Neural progenitor cell (in vitro differentiated cells): ENCODE data around the gene NKD1. TPM values are rescaled to one million over a fixed set of nuclear protein-coding genes. Genes with fewer than 3 reads are reported as not detected.

Experiments used
- DNase-seq: peaks from one replicate; pipeline ENCODE4 v3.0.0-alpha.2; 2016; ENCODE audit warnings: low spot score
- H2AFZ ChIP-seq: fragments of 200-600 bp; sonication (generic); replicated peaks from 2 replicates; pipeline ENCODE4 v1.6.1; 2016; ENCODE audit warnings: antibody characterized with exemption
- H3F3A ChIP-seq: fragments of 200-600 bp; sonication (generic); 2 replicates; pipeline ENCODE4 v1.6.1; 2016; ENCODE audit warnings: antibody characterized with exemption, low read depth
- H3K27ac ChIP-seq: fragments of 200-600 bp; sonication (generic); 2 replicates; pipeline ENCODE4 v1.5.1; 2016; ENCODE audit warnings: mild to moderate bottlenecking
- H3K27me3 ChIP-seq: fragments of 200-600 bp; sonication (generic); 2 replicates; pipeline ENCODE4 v1.6.1; 2016; ENCODE audit warnings: mild to moderate bottlenecking, moderate library complexity
- H3K36me3 ChIP-seq: fragments of 200-600 bp; sonication (generic); 2 replicates; pipeline ENCODE4 v1.5.1; 2016
- H3K4me1 ChIP-seq: fragments of 200-600 bp; sonication (generic); 2 replicates; pipeline ENCODE4 v1.6.1; 2016; ENCODE audit warnings: mixed run types
- H3K4me2 ChIP-seq: fragments of 200-600 bp; sonication (generic); 2 replicates; pipeline ENCODE4 v1.6.1; 2016
- H3K4me3 ChIP-seq: fragments of 200-600 bp; sonication (generic); 2 replicates; pipeline ENCODE4 v1.5.1; 2016
- H3K79me2 ChIP-seq: fragments of 200-600 bp; sonication (generic); 2 replicates; pipeline ENCODE4 v1.6.1; 2016; ENCODE audit warnings: low read depth
- H3K9ac ChIP-seq: fragments of 200-600 bp; sonication (generic); 2 replicates; pipeline ENCODE4 v1.6.1; 2016
- H3K9me3 ChIP-seq: fragments of 200-600 bp; sonication (generic); 2 replicates; pipeline ENCODE4 v1.5.1; 2016; ENCODE audit warnings: low read depth
- H4K20me1 ChIP-seq: fragments of 200-600 bp; sonication (generic); 2 replicates; pipeline ENCODE4 v1.6.1; 2016; ENCODE audit warnings: low read depth
- H3K27ac Mint-ChIP-seq: 3 replicates; pipeline ENCODE4 v1.8.0; 2021; ENCODE audit warnings: mixed read lengths
- H3K27me3 Mint-ChIP-seq: 2 replicates; pipeline ENCODE4 v1.8.0; 2022; ENCODE audit warnings: low read depth, mild to moderate bottlenecking, inconsistent platforms, moderate library complexity, mixed read lengths; ENCODE audit not compliant: insufficient read depth
- H3K36me3 Mint-ChIP-seq: 3 replicates; pipeline ENCODE4 v1.8.0; 2021; ENCODE audit warnings: mixed read lengths
- H3K4me1 Mint-ChIP-seq: 3 replicates; pipeline ENCODE4 v1.8.0; 2021; ENCODE audit warnings: mixed read lengths
- H3K4me3 Mint-ChIP-seq: 3 replicates; pipeline ENCODE4 v1.8.0; 2021; ENCODE audit warnings: mild to moderate bottlenecking, moderate library complexity, mixed read lengths
- H3K9me3 Mint-ChIP-seq: 3 replicates; pipeline ENCODE4 v1.8.0; 2020; ENCODE audit warnings: mixed read lengths
- EZH2 ChIP-seq: fragments of 200-600 bp; sonication (generic); IDR thresholded peaks from 2 replicates; pipeline ENCODE4 v1.6.1; 2017; ENCODE audit warnings: antibody characterized with exemption, mild to moderate bottlenecking, moderate library complexity
- EZH2phosphoT487 ChIP-seq: fragments of 200-600 bp; sonication (generic); IDR thresholded peaks from 2 replicates; pipeline ENCODE4 v1.6.1; 2017; ENCODE audit warnings: antibody characterized with exemption
- total RNA-seq: library from RNA; depleted of rRNA; stranded (reverse); fragments of >200 nt; gene quantifications from 2 replicates; pipeline ENCODE4 v1.2.3, GENCODE V29; 2015; ENCODE audit warnings: low replicate concordance
- TF ChIP-seq, protein P1 (sequence below): fragments of 200-600 bp; sonication (generic); IDR thresholded peaks from 2 replicates; pipeline ENCODE4 v1.5.1; 2017; ENCODE audit warnings: antibody characterized with exemption, mild to moderate bottlenecking

NKD1 gene
- total RNA-seq, 1 donor from 2014 or later: 5.3 TPM

- no peak overlapping the region for H3K9ac ChIP-seq
- Mint-ChIP-seq H3K9me3 (peaks cover 22% of the 10 kb centered on the region), H3K4me3 (no peak overlapping the region), H3K4me1 (peaks cover 14% of the 10 kb centered on the region), H3K27ac (no peak overlapping the region), H3K36me3 (no peaks in the 10 kb centered on the region), H3K27me3 (peaks cover 19% of the 10 kb centered on the region)
- no peak overlapping the region for H3K27ac ChIP-seq
- no peak overlapping the region for H2AFZ ChIP-seq
- peaks cover 8% of the 10 kb centered on the region for H3F3A ChIP-seq
- H3K79me2 ChIP-seq: no peaks in the 10 kb centered on the region
- H3K27me3 ChIP-seq: peaks cover 4% of the 10 kb centered on the region
- DNase-seq: no peak
- H3K9me3 ChIP-seq: no peaks in the 10 kb centered on the region
- no peaks in the 10 kb centered on the region for H3K36me3 ChIP-seq
- no peak overlapping the region for H3K4me2 ChIP-seq
- H4K20me1 ChIP-seq: no peaks in the 10 kb centered on the region
- TF ChIP-seq EZH2 (no peak), EZH2phosphoT487 (no peak)
- TF ChIP-seq, protein P1, sequence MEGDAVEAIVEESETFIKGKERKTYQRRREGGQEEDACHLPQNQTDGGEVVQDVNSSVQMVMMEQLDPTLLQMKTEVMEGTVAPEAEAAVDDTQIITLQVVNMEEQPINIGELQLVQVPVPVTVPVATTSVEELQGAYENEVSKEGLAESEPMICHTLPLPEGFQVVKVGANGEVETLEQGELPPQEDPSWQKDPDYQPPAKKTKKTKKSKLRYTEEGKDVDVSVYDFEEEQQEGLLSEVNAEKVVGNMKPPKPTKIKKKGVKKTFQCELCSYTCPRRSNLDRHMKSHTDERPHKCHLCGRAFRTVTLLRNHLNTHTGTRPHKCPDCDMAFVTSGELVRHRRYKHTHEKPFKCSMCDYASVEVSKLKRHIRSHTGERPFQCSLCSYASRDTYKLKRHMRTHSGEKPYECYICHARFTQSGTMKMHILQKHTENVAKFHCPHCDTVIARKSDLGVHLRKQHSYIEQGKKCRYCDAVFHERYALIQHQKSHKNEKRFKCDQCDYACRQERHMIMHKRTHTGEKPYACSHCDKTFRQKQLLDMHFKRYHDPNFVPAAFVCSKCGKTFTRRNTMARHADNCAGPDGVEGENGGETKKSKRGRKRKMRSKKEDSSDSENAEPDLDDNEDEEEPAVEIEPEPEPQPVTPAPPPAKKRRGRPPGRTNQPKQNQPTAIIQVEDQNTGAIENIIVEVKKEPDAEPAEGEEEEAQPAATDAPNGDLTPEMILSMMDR: no peak
- peaks cover 7% of the 10 kb centered on the region for H3K4me1 ChIP-seq
- no peak overlapping the region for H3K4me3 ChIP-seq
Measured at GRCh38 chr16:50534091-50534490, 14.1 kb upstream of the NKD1 start.

DNA sequence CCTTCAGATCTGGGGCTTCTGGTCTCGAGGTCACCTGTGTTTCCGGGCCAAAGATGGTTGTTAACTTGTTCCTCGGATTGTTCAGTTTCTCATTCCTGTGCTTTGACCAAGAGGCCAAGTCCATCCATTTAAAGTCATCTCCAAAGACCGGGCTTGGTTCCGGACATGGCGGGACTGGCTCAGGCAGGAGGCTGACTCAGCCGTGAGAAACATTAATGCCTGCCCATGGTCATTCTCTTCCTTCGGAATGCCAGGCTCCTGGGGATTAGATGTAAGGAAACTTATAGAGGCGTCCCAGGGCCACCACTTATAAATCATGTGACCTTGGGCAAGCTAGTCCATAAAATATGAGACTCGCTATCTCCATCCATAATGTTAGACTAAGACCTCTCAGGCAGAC, 13.6 kb upstream of the NKD1 start:
- Histone ChIP-seq H3K9ac (no peak overlapping the region), H3K27me3 (peaks cover 4% of the 10 kb centered on the region), H2AFZ (no peak overlapping the region), H3K36me3 (no peaks in the 10 kb centered on the region), H3K9me3 (no peaks in the 10 kb centered on the region), H3K4me3 (no peak overlapping the region), H3K27ac (no peak overlapping the region), H4K20me1 (no peaks in the 10 kb centered on the region), H3K4me1 (peaks cover 12% of the 10 kb centered on the region), H3K79me2 (no peaks in the 10 kb centered on the region), H3K4me2 (no peak overlapping the region), H3F3A (peaks cover 13% of the 10 kb centered on the region)
- H3K27me3 Mint-ChIP-seq: peaks cover 19% of the 10 kb centered on the region
- H3K4me1 Mint-ChIP-seq: peaks cover 19% of the 10 kb centered on the region
- TF ChIP-seq EZH2phosphoT487 (no peak), EZH2 (no peak)
- TF ChIP-seq, protein P1: no peak
- no peak overlapping the region for H3K4me3 Mint-ChIP-seq
- peaks cover 17% of the 10 kb centered on the region for H3K9me3 Mint-ChIP-seq
- H3K27ac Mint-ChIP-seq: no peak overlapping the region
- no peak for DNase-seq
- no peaks in the 10 kb centered on the region for H3K36me3 Mint-ChIP-seq

GRCh38 chr16:50534958-50535357, 13.2 kb upstream of the NKD1 start:
- H3K4me2 ChIP-seq: no peak overlapping the region
- TF ChIP-seq, protein P1: no peak
- TF ChIP-seq EZH2phosphoT487 (no peak), EZH2 (no peak)
- H2AFZ ChIP-seq: no peak overlapping the region
- H3K4me1 ChIP-seq: peaks cover 16% of the 10 kb centered on the region
- peaks cover 4% of the 10 kb centered on the region for H3K27me3 ChIP-seq
- H3K4me3 Mint-ChIP-seq: no peak overlapping the region
- no peak overlapping the region for H3K27ac Mint-ChIP-seq
- peaks cover 23% of the 10 kb centered on the region for H3K4me1 Mint-ChIP-seq
- H3K4me3 ChIP-seq: no peak overlapping the region
- no peak for DNase-seq
- no peak overlapping the region for H3K27ac ChIP-seq
- no peaks in the 10 kb centered on the region for H3K9me3 ChIP-seq
- H3K36me3 ChIP-seq: no peaks in the 10 kb centered on the region
- no peak overlapping the region for H3K9ac ChIP-seq
- no peaks in the 10 kb centered on the region for H3K79me2 ChIP-seq
- H3K9me3 Mint-ChIP-seq: peaks cover 13% of the 10 kb centered on the region
- H4K20me1 ChIP-seq: no peaks in the 10 kb centered on the region
- peaks cover 17% of the 10 kb centered on the region for H3F3A ChIP-seq
- H3K36me3 Mint-ChIP-seq: no peaks in the 10 kb centered on the region
- H3K27me3 Mint-ChIP-seq: peaks cover 19% of the 10 kb centered on the region
